COLO668 (cell line): ENCODE results near the gene SPSB2.

Experiments
- DNase-seq: peaks from one replicate; lab custom pipeline; 2025; ENCODE audit not compliant: unreplicated experiment; lab: John Stamatoyannopoulos, UW

The SPSB2 gene

GRCh38 chr12:6833189-6833890, 39.8 kb downstream of the SPSB2 start:
- no peak for DNase-seq

GRCh38 chr12:6832125-6832524, 41.0 kb downstream of the SPSB2 start:
- no peak for DNase-seq

GRCh38 chr12:6831450-6831995, 41.6 kb downstream of the SPSB2 start:
- no peak for DNase-seq

- no peak for DNase-seq
Measured at GRCh38 chr12:6830999-6831398, 42.1 kb downstream of the SPSB2 start.

- DNase-seq: no peak
Measured at GRCh38 chr12:6830286-6830890, 42.7 kb downstream of the SPSB2 start.

GRCh38 chr12:6829536-6830220, 43.4 kb downstream of the SPSB2 start:
- no peak for DNase-seq

GRCh38 chr12:6828781-6829535, 44.1 kb downstream of the SPSB2 start:
- DNase-seq: no peak

GRCh38 chr12:6827982-6828780, 44.9 kb downstream of the SPSB2 start, which contains the start of gene P3H3:
P3H3 (plus strand) TSS chr12:6828407; CDS start chr12:6828441, 34 bp downstream.
- peak; percentile 14 for DNase-seq

- peak; percentile 30 for DNase-seq
Measured at GRCh38 chr12:6827437-6827911, 45.6 kb downstream of the SPSB2 start.

- DNase-seq: no peak
Measured at GRCh38 chr12:6826734-6827436, 46.2 kb downstream of the SPSB2 start.

- DNase-seq: no peak
Measured at GRCh38 chr12:6826125-6826733, 46.9 kb downstream of the SPSB2 start.

GRCh38 chr12:6825398-6826124, 47.5 kb downstream of the SPSB2 start:
- peak; percentile 56 for DNase-seq

- no peak for DNase-seq
Measured at GRCh38 chr12:6824901-6825381, 48.2 kb downstream of the SPSB2 start.

GRCh38 chr12:6824085-6824775, 48.9 kb downstream of the SPSB2 start:
- no peak for DNase-seq

- DNase-seq: no peak
Measured at GRCh38 chr12:6823182-6824084, 49.7 kb downstream of the SPSB2 start.

- DNase-seq: no peak
Measured at GRCh38 chr12:6822426-6823135, 50.5 kb downstream of the SPSB2 start.
